Measurements from ENCODE around the gene SUGCT. TPM values are rescaled to one million over a fixed set of nuclear protein-coding genes. Genes with fewer than 3 reads are reported as not detected.

Gene SUGCT
- total RNA-seq, 1 donor from 2014 or later: 3.1 TPM

- DNase-seq (ENCODE audit: extremely low read depth, low read depth, low spot score): no peak
Measured at GRCh38 chr7:40704172-40704571, 569.4 kb downstream of the SUGCT start.

GRCh38 chr7:40706829-40707228 is 572.0 kb downstream of the SUGCT start:
- DNase-seq (ENCODE audit: extremely low read depth, low read depth, low spot score): no peak

- no peak for DNase-seq (ENCODE audit: extremely low read depth, low read depth, low spot score)
Measured at GRCh38 chr7:40709062-40709964, 574.5 kb downstream of the SUGCT start.

GRCh38 chr7:40711706-40712105 is 576.9 kb downstream of the SUGCT start:
- DNase-seq (ENCODE audit: extremely low read depth, low read depth, low spot score): no peak

DNA sequence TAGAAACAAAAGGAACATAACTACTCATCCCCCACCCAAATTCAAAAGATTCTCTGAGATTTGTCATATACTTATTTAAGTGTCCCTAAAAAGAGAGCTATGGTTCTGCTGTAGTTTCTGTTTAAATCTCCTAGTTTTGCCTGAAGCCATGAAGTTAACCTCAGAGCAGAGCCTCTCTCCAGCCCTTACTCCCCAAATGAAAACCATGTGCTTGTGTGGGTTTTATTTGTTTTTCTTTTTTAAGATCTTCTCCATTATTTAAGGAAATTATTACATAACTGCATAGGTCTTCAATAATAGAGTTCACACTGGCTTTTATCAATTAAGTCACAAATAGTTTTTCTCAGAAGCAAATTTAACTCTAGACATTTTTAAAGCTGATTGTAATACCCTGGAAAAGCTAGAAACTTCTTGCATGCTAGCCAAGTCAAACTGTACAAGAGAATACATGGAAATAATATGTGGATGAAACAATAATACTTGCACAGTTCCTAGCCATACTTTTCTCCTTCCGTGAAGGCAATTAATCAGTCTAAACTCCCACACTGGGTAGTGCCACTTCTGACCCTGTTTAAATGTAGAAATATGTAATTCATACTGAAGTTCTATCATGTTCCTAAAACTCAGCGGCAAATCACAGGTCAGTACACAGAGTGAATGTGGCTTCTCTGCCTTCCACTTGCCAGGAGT is 579.7 kb downstream of the SUGCT start:
- no peak for DNase-seq (ENCODE audit: extremely low read depth, low read depth, low spot score)

GRCh38 chr7:40715053-40715430 is 580.2 kb downstream of the SUGCT start:
- DNase-seq (ENCODE audit: extremely low read depth, low read depth, low spot score): no peak

- DNase-seq (ENCODE audit: extremely low read depth, low read depth, low spot score): no peak
Measured at GRCh38 chr7:40716052-40716451, 581.2 kb downstream of the SUGCT start.

DNA sequence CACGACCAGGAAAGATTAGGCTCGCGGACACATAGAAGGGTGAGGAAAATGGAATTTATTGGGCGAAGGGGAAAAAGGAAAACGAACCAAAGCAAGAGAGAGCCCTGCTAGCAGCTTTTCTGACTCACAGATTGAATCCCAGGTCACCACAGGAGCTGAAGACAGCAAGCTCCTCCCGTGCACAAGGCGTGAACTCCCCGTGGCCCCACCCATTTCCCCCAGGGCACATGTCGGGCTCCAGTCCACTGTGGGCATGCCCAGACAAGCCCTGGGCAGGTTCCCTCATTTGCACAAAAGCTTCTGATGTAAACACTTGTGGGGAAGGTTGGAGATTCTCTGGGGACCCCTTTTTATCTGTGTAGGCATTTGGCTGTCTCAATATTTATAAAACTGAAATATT is 582.4 kb downstream of the SUGCT start:
- DNase-seq (ENCODE audit: extremely low read depth, low read depth, low spot score): peak; percentile 57

DNA sequence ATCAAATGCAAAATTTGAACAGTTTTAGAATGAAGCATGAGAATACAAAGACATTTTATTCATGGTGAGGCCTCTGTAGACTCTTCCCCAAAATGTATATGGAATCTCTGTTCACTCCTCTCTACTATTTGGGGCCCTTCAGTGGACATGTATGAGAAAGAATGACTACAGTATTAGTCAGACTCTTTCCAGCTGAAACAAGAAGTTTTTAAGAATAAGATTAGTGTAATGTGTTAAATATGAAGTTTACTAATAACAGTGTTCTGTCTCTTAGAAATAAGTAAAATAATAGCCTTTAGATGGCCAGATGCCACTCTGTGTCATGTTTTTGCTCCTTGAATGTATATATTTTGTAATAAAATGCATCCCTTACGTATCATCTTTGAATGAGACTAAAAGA is 585.6 kb downstream of the SUGCT start:
- DNase-seq (ENCODE audit: extremely low read depth, low read depth, low spot score): no peak

DNA sequence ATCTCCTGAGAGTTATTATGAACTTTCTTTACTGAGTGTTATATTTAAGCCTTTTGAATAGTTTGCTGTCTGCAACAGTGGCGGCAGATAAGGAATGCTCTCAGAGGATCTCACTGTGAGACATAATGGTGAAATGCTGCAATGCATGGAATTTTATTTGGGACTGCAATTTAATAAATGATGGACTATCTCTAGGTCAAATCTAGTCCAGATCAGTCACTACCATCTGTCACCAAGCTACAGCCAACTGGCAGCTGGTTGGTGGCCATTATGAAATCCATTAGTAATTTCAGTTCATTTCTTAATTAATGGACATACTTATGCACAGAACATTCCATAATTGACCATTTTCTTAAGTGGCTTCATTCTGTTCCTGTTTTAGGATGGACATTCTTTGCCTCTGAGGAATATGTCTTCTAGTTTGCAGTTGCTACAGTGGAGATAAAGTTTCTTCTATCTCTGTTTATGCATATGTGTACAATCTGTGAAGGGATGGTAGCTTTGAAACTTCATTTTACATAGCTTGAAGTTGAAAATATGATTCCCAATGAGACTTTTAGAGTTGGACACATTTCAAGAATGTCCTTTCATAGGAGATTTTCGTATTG is 586.6 kb downstream of the SUGCT start:
- DNase-seq (ENCODE audit: extremely low read depth, low read depth, low spot score): no peak

- no peak for DNase-seq (ENCODE audit: extremely low read depth, low read depth, low spot score)
Measured at GRCh38 chr7:40722242-40722641, 587.4 kb downstream of the SUGCT start.

- no peak for DNase-seq (ENCODE audit: extremely low read depth, low read depth, low spot score)
Measured at GRCh38 chr7:40723829-40724228, 589.0 kb downstream of the SUGCT start.

DNA sequence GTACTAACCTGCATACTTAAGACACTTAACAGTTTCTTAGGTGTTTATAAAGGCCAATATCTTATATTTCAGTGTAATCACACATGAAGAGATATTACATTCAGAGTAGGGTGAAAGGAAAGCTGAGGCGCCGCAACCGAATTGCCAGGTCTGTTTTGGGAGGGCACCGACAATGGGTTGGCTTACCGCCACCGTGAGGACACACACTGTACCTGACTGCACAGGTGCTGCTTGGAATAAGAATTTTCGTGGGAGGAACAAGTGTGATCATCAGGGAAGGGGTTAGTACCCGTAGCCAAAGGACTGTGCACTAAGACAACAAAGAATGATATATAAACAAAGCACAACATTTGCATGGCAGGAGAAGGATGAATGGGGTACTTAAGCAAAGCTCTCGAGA is 591.8 kb downstream of the SUGCT start:
- DNase-seq (ENCODE audit: extremely low read depth, low read depth, low spot score): no peak

- no peak for DNase-seq (ENCODE audit: extremely low read depth, low read depth, low spot score)
Measured at GRCh38 chr7:40733114-40733513, 598.3 kb downstream of the SUGCT start.

- peak; percentile 29 for DNase-seq (ENCODE audit: extremely low read depth, low read depth, low spot score)
Measured at GRCh38 chr7:40733578-40733977, 598.8 kb downstream of the SUGCT start.

- DNase-seq (ENCODE audit: extremely low read depth, low read depth, low spot score): no peak
Measured at GRCh38 chr7:40739257-40739656, 604.5 kb downstream of the SUGCT start.

- DNase-seq (ENCODE audit: extremely low read depth, low read depth, low spot score): no peak
Measured at GRCh38 chr7:40742270-40742669, 607.5 kb downstream of the SUGCT start.

GRCh38 chr7:40746841-40747556 is 612.2 kb downstream of the SUGCT start:
- no peak for DNase-seq (ENCODE audit: extremely low read depth, low read depth, low spot score)

DNA sequence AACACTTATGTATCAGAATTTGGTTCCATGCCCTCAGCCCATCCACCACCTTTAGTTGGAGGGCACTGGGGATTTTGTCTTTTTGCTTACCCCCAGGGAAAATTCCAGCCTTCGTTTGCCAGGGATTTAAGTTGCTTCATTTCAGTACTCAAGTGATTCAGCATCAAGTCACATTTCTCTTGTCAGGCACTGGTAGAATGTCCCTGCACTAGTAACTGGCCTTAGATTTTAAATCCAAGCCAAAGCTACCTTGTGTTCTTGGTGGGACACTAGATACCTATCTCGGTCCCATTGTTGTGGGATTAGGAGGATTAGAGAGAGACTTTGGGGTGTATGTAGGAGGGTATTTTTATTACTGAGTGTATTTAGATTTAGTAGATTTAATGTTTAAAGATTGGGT is 613.1 kb downstream of the SUGCT start:
- DNase-seq (ENCODE audit: extremely low read depth, low read depth, low spot score): no peak

GRCh38 chr7:40749877-40750276 is 615.1 kb downstream of the SUGCT start:
- DNase-seq (ENCODE audit: extremely low read depth, low read depth, low spot score): no peak

GRCh38 chr7:40753455-40753854 is 618.6 kb downstream of the SUGCT start:
- DNase-seq (ENCODE audit: extremely low read depth, low read depth, low spot score): no peak
